GM21447 (cell line): Measurements from ENCODE around the gene FOXO3.
"Not testable (repeated sequence)": the region's sequence is repeated elsewhere in the genome, so short reads cannot be mapped to it uniquely, and the experiment has no call there.

Source experiments
- ATAC-seq: cut with Tn5 transposase; IDR thresholded peaks from one replicate; pipeline ENCODE4 v1.9.1; 2021; ENCODE audit not compliant: unreplicated experiment

Gene FOXO3

DNA sequence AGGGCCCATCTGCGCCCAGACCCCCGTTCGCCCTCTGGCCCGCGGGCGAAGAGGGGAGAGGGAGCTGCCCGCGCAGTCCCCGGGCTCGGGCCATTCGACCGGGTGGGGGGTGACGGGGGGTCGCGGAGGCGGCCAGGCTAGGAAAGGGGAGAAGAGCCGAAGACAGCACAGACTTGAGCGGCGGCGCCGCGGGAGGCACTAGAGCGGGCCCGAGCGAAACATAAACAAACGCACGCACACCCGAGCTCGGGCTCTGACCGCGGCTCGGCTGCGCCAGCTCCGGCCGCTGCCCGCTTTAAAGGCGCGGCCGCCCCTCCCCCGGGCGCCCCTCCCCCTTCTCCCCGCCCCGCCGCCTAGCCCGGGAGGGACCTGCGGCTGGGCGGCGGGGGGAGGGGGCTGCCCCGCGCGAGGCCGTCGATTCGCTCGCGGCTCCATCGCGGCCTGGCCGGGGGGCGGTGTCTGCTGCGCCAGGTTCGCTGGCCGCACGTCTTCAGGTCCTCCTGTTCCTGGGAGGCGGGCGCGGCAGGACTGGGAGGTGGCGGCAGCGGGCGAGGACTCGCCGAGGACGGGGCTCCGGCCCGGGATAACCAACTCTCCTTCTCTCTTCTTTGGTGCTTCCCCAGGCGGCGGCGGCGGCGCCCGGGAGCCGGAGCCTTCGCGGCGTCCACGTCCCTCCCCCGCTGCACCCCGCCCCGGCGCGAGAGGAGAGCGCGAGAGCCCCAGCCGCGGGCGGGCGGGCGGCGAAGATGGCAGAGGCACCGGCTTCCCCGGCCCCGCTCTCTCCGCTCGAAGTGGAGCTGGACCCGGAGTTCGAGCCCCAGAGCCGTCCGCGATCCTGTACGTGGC is at the start of gene FOXO3:
FOXO3 (plus strand) TSS at position 455 of the 846 bp plus-strand sequence; CDS start at position 747, 292 bp downstream.
- ATAC-seq, result no peak

DNA sequence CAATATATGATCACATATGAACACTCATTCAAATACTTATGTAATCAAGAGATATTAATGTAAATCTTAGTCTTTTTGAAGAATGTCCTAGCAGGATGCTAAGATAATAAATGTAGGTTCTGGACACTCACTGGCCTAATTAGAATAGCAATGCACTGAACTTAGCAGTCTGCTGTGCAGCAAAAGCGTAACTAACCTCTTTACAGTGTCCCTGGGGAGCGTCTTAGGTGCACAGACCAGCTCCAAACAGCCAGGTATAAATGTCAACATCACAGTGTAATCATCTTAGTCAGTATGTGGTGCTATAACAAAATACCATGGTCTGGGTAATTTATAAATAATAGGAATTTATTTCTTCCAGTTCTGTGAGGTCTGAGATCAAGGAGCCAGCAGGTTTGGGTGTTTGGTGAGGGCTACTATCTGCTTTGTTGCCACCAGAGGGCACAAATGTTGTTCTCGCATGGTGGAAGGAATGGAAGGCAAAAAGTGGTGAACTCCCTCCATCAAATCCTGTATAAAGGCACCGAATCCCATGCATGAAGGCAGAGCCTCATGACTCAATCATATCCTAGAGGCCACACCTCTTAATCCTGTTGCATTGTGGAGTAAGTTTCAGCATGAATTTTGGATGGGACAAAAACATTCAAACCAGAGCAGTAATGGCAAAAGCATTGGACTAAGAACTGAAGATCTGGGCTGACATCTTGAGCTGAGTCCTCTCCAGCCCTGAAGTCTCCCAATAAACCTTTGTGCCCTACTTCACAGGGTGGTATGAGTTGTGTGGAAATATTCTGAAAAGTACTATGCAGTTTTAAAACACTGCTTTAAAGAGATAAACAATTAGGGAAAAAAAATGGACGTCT is 41.8 kb upstream of the FOXO3 start:
- no peak for ATAC-seq

DNA sequence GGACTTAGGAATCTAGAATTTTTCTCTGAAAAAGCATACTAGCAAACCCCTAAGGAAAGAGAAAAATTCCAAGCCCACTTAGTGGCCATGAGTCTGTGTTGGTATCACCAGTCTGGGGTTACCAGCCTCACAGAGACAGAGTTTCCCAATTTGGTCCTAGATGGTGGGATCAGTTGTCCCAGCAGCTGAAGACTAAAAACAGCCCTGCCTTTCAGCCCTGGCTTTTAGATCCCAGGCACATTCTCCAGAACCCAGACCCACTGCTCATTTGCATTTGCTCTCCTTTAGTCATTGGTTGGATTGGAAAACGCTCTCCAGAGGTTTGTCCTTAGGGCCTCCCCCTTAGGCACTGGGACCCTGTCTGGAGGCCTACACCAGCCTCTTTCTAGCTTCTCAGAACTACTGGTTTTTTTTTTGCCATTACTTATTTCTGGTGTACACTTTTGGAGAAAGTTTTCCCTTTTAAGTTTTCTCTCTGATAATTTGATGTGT is 39.1 kb upstream of the FOXO3 start:
- ATAC-seq, result no peak

DNA sequence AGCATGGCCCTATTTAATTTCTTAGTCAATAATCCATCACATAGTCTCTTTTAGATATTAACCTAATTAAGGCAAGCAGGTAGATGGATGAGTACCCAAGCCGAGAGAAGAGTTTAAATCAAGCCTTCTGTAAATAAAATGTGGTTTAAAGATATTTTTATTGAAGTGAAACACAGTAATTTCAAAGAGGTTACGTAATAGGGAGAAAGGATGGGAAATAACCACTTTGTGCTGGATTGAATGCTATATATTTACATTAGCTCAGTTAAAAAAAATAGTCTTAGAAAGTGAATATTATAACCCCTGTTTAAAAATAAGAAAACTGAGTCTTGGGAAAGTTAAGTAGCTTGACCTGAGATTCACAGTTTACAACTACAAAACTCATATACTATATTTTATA is 37.0 kb upstream of the FOXO3 start:
- ATAC-seq, result no peak

DNA sequence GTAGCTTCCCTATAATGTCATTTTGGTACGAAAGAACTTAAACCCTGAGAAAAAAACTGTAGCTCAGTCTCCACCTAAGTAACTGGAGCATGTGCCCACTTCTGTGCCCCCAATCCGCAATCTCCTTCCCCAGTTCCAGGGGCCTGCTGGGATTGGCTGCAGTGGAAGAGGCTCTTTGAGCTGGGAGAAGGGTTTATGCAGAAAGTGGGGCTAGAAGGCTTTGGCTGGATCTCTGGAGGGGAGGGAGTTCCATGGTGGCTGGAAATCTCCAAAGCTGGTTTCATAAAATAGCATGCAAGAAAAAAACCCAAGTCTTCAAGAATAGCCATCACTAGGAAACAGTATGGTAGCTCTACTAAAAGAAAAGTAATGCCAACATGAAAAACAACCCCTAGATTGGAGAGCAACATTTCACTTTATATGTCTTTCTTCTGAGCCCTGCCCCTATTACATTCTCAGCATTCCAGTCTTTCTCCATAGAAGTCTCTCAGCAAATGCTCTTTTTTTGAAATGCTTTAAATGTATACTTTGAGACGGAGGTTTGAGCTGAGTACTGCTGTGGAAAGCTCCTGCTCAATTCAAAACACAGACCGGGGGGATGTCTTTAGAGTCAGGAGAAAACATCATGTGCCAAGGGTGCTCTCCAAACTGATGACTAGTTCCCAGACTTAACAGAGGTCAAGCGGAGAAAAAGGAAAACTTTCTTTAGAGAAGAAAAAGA is 36.0 kb upstream of the FOXO3 start:
- ATAC-seq, result no peak

DNA sequence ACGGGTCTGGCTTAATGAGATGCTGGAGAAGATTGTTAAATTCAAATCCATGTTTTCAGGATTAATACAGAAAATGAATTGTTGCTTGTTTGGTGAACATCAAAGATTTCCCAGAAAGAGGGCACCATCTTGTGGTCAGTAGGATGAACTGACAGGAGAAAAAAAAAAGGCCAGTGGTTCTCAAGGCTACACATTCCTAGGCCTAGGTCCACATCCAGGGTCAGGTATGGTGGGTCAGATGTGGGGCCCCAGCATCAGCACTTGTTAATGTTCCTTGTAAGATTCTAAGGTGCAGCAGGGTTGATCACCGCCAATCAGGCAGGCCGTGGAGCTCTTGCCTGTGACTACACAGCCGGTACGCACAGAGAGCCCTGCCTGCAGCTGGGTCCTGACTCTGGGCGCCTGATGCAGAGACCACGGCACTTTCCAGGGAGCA is 34.0 kb upstream of the FOXO3 start:
- ATAC-seq, result no peak

DNA sequence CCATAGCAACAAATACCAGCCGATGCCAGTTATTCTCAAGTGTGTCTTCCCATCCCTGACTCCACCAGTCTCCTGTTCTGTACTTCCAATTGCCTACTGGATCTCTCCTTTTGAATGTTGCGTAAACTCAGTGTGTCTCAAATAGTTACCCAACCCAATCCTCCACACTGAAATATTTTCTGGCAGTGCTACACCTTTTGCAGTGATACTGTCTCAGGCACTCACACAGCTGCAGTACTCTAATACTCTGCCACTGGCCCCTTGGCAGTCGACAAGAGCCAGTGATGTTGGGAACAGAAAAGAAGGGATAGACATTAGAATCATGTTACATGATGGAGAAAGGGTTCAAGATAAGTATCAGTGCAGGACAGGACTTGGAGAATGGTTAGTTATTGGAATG is 31.8 kb upstream of the FOXO3 start:
- ATAC-seq, result no peak

DNA sequence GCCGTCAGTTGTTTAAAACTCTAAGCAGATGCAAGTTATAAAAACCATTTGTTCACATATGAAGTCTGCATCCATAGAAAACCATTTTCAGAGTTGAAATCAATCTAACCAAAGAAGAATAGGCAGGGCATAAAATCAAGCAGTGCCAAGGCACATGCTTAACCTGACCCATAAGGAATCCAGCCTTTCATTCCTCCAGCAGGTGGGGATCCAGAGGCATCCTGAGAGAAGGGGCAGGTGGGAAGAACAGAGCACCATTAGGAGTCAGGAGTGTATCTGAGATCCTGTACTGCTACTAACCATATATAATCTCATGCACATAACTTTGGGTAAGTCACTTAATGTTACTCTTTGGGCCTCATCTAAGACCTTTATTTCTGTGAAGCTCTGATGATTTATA is 29.4 kb upstream of the FOXO3 start:
- ATAC-seq, result no peak

DNA sequence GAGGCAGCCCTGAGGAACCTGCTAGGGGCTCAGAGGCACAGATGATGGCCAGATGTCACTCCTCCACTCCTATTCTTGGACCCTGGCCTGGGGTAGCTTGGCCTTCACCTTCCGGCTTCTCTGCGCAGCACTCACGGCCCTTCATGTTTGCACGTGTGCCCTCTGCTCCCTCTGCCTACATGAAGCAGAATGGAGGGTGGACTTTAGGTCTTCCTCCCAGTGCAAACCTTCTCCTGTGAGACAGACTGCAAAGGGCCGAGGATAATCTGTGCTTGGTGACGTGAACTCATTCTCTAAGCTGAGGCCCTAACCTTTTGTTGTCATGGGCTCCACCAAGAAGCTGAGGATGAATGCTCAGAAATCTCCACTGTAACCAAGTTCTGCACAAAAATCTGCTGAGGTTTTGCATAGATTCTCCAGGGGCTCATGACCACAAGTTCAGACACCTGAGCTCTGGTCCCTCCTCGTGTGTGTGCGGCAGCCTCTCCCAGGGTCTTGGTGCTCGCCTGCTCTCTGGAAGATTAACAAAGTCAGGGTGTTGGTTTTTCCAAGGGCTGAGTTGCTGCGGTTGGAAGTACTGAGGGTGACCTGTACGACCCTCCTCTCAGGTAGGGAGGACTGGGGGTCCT is 25.5 kb upstream of the FOXO3 start:
- ATAC-seq, result no peak

DNA sequence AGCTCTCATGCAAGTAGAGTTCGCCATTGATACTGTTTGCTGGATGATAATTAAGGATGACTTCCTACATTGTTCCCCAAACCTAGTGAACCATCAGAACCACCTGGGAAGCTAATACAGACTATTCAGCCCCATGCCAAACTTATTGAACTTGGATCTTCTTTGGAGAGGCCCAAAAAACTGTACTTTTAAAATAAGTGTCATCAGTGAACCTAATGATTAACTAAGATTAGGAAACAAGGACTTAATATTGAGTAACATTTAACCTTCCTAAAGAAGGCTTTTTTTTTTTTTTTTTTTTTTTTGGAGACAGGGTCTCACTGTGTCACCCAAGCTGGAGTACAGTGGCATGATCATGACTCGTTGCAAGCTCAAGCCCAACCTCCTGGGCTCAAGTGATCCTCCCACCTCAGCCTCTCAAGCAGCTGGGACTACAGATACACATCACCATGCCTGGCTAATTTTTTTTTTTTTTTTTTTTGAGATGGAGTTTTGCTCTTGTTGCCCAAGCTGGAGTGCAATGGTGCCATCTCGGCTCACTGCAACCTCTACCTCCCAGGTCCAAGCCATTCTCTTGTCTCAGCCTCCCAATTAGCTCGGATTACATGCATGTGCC is 24.7 kb upstream of the FOXO3 start:
- not testable (repeated sequence) for ATAC-seq

DNA sequence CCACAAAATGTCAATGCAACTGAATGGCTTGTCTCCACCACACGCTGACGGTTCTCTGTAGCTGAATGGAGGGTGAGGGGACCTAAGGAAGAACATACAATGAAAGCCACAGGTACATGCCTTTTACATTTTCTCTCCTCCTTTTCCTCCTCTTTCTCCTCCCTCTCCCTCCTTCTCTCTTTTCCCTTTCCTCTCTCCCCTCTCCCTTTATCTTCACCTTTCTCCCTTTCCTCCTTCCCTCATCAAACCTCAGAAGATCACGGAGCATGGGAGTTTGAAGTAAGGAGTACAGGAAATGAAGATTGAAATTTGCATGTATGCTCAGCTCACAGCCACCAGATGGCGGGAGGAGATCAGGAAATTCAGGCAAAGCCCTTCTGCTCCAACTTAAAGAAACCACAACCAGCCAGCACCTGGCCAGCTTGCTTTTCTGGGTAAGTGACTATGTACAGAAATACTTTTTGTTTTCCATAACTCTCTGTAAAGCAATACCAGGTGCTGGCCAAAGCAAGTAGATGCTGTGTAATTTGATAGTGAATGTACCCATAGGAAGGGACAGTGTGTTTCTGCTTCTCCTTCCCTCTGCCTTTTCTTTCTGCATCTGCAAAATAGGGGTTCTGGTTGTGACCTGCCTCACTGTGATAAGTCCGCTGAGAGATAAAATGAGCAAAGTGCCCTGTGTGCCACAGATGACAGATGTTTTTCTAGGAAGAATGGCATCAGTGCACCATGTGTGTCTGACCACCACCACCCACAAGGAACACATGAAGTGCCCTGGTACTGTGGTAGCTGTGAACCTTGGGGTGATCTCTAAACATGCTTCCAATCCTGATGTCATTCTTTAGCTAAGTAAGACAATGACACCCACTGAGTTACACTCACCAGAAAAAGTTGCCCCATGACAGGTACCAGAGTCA is 18.6 kb upstream of the FOXO3 start:
- no peak for ATAC-seq

DNA sequence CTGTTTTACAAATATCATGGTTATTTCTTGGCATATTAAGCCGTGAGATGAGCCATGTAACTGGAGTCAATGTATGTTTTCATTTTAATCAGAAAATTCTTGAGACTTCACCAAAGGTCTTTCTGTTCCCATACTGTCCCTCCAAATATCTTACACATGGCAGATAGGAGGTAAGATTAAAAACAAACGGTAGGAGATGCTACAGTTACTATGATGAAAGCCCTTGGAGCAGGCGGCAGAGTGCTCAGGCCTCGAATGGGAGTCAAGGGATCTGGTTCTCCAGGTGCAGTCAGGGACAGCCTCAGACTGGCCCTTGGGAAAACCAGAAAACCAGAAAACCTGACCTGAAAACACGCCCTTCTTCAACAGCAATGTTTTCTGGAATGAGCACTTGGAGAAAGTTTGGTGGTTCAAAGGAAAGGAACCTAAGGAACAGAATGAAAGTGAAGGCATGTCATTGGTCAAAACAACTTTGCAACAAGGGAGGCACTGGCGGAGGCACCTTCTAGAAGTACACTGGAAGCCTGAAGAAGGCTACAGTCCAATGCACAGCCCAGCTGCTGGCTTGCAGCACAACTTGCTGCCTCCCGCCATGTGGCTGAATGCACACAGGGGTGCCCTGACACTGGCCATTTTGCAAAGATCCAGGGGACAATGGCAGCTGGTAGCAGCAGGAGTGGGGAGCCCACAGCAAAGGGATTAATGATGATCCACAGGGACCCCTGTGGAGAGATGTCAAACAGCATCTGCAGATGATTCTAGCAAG is 17.4 kb upstream of the FOXO3 start:
- no peak for ATAC-seq

DNA sequence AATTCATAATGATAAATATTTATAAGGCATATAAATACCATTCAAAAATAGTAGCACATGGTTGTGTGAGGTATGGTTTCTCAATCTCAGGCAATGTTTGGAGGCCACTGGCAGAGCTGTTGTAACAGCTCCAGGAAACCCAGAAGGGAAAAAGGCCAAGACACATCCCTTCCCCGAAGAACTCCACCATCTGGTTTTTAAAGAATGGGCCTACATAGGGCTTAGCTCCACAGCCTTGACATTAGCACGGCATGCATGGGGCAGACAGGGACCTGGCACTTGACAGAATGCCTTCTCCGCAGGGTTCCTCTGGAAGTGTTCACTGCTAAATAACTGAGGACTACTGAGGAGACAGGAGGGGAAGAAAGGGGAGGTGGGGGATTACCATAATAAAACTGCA is 16.1 kb upstream of the FOXO3 start:
- no peak for ATAC-seq

DNA sequence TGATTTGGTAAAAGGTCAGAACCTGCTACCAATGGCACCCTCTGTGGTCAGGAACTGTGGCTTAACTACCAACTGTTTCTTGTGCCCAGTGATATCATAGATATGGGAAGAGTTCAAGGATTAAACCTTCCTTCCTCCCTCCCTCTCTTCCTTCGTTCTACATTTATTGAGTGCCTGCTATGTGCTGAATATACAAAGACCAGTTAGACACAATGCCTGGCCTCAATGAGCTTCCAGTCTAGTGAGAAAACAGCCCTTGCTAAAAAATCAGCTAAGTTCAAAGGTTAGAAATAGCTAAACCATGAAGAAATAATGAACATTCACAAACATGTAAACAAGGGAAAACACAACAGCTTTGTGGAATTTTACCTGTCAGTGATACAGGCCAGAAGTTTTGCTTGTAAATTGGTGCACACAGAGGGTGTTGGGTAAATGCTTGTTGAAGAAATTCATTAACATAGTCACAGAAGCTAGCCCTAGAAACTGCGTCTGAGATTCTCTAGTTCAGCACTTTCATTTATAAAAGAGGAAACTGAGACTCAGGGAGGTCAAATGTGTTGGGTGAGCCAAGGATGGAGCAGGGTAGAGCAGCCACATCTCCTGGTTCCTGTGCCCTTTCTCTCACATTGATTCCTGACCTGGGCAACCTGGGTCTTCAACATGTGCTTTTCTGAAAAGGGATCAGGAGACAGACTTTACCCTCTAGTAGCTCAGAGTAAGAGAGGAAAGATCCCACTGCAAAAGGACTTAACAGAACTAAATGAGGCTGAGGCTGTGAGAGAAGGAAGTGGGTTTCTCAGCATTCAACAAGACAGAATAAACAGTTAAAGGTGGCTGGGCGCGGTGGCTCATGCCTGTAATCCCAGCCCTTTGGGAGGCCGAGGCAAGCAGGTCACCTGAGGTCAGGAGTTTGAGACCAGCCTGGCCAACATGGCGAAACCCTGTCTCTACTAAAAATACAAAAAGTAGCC is 14.4 kb upstream of the FOXO3 start:
- ATAC-seq, result no peak

DNA sequence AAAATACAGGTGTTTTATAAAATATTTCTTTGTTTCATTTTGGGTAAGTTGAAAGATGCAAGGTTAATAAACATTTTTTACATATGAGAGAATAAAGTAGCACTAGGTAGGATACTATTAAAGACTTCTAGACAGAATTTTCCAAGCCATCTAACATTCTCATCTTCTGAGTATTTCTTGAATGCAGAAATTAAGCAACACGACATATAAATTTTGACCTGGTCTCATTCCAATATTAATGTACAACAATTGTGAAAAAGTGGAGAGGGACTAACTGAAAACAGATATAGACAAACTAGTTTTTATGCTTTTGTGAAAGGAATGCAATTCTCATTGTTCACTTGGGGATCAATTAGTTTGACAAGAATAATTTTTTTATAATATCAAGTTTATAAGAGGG is 11.5 kb upstream of the FOXO3 start:
- ATAC-seq, result no peak

DNA sequence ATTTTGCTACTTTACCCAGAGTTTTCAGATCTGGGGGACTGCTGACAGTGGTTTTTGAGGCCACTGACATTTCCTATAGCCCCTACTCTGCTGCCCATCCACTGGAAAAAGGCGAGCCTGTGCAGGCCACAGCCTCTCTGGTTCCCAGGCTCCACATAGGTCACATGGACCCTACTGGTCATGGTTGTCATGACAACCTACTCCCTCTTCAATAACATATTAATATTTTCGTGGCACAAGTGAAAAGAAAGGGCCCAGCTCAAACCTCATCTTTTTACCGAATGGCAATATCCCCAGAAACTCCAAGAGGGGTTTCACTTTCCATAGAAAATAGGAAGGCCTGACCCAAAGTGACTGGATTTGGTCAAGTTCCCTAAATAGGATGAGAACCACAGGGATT is 11.0 kb upstream of the FOXO3 start:
- ATAC-seq, result no peak

DNA sequence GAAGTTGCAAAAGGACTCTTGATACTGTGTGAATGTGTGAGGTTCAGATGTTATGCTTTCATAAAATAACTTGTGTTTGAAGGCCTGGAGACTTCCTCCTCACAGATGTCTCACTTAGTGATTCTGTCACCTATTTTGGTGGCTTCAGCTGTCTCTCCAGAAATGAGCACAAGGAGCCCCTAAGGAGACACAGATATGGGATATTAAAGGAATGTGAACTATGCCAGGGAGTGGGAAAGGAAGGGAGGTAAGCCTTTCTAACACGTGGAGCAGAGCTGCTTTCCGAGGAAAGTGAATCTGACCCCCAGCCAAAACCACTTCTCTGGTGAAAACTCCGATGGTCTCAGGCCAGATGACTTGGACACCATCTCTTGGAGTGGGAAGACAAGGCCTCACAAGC is 10.5 kb upstream of the FOXO3 start:
- ATAC-seq, result no peak
